Mucosa of descending colon (tissue), 3 donors: ENCODE data around the gene CAVIN1. TPM values are rescaled to one million over a fixed set of nuclear protein-coding genes. Genes with fewer than 3 reads are reported as not detected.
"Not testable (repeated sequence)": the region's sequence is repeated elsewhere in the genome, so short reads cannot be mapped to it uniquely, and the experiment has no call there.

Experiments
- ATAC-seq: fragments of 200-7000 bp; cut with Tn5 transposase; one replicate; pipeline ENCODE4 v1.9.1; 2020; ENCODE audit warnings: mild to moderate bottlenecking, moderate library complexity
- DNase-seq, 3 donors: peaks; one replicate each; pipeline ENCODE4 v3.0.0-alpha.2; 2020
- H3K36me3 ChIP-seq: fragments of 200-600 bp; one replicate; pipeline ENCODE4 v1.8.0; 2021; ENCODE audit warnings: low read depth, mild to moderate bottlenecking
- H3K4me1 ChIP-seq: fragments of 200-600 bp; one replicate; pipeline ENCODE4 v1.8.0; 2021; ENCODE audit warnings: low read depth, mild to moderate bottlenecking
- H3K4me3 ChIP-seq: fragments of 200-600 bp; one replicate; pipeline ENCODE4 v1.8.0; 2021; ENCODE audit warnings: mild to moderate bottlenecking
- H3K9me3 ChIP-seq: fragments of 200-600 bp; one replicate; pipeline ENCODE4 v1.8.0; 2021; ENCODE audit warnings: mild to moderate bottlenecking
- intact Hi-C, 2 donors: fragments of 100-400 bp; cut with DNase I in 1 of 2; cut with micrococcal nuclease in 1 of 2; formaldehyde crosslinking; loops; one replicate each; pipeline versions ENCODE4 v1.11.0 to v1.11.1; 2022; cut with DNase I, micrococcal nuclease
- total RNA-seq, 3 donors: library from RNA; stranded (reverse); fragmentation: NEBNext Ultra II Directional in 2 of 3; extraction: Animal tissue kit (Norgen Biotek cat#: 25700) in 2 of 3; gene quantifications; one replicate each; pipeline versions ENCODE4 v1.2.1 to v1.2.4, GENCODE V29; 2021 to 2023
- TF ChIP-seq, protein P1 (sequence below): fragments of 200-600 bp; IDR thresholded peaks from one replicate; pipeline ENCODE4 v1.8.0; 2022; ENCODE audit warnings: antibody characterized with exemption, mild to moderate bottlenecking
- donor health status: DM: no; HTN: no; CAD: no; lungs with moderate emphysema.
- donor health status: DM: no; HTN: no; CAD: no.
- donor health status: DM: no; HTN: yes; CAD: no.

Gene CAVIN1
- total RNA-seq, 3 donors from 2014 or later, result 19.3 to 246 (median 52.4) TPM

DNA sequence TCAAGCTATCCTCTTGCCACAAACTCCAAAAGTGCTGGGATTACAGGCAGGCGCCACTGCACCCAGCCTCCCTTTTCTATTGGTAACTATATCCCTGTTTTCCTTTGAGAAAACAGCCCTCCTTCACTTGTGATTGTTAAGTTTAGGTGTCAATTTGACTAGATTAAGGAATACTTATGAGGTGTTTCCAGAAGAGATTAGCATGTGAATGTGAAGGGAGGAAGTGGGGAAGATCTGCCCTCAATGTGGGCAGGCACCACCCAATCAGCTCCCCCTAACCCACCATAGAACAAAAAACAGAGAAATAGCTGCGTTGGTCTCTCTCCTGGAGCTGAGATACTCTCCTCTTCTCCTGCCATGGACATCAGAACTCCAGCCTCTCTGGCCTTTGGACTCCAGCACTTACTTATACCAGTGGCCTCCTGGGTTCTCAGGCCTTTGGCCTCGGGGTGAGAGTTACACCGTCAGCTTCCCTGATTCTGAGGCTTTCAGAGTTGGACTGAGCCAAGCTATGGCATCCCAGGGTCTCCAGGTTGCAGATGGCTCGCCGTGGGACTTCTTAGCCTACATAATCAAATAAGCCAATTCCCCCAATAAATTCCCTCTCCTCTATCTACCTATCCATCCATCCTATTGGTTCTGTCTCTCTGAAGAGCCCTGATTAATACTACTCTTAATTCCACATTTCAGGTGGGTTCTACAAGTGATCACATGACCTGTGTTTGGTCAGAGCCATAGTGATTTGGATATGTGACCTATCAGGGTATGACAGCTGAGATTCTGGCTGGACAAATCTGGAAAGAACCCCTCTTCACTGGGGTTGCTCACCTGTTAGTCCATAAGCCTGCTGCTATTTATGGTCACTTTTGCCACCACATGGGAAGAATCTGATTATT, 22.9 kb downstream of the CAVIN1 start:
- no peaks in the 10 kb centered on the region for H3K9me3 ChIP-seq
- intact Hi-C loops, result no loop called here
- peak in 1 of 3 donors; percentile 27 for DNase-seq
- TF ChIP-seq, protein P1, sequence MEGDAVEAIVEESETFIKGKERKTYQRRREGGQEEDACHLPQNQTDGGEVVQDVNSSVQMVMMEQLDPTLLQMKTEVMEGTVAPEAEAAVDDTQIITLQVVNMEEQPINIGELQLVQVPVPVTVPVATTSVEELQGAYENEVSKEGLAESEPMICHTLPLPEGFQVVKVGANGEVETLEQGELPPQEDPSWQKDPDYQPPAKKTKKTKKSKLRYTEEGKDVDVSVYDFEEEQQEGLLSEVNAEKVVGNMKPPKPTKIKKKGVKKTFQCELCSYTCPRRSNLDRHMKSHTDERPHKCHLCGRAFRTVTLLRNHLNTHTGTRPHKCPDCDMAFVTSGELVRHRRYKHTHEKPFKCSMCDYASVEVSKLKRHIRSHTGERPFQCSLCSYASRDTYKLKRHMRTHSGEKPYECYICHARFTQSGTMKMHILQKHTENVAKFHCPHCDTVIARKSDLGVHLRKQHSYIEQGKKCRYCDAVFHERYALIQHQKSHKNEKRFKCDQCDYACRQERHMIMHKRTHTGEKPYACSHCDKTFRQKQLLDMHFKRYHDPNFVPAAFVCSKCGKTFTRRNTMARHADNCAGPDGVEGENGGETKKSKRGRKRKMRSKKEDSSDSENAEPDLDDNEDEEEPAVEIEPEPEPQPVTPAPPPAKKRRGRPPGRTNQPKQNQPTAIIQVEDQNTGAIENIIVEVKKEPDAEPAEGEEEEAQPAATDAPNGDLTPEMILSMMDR, result no peak
- H3K4me1 ChIP-seq, result peaks cover 10% of the 10 kb centered on the region
- ATAC-seq, result peak; percentile 33
- H3K36me3 ChIP-seq, result no peaks in the 10 kb centered on the region
- H3K4me3 ChIP-seq, result no peak overlapping the region

DNA sequence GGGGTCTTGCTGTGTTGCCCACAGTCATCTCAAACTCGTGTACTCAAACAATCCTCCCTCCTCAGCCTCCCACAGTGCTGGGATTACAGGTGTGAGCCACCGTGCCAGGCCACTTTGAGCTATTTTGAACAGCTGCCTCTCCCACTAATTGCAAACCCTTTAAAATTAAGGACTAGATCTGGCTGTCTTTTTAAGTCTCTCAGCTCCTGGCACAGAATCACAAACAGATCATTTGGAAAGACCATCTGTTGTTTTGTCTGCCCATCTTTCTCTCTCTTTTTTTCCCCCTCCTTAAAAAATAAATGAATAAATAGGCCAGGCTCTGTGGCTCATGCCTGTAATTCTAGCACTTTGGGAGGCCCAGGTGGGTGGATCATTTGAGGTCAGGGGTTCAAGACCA, 23.9 kb downstream of the CAVIN1 start:
- no peaks in the 10 kb centered on the region for H3K36me3 ChIP-seq
- no peak for DNase-seq
- no peaks in the 10 kb centered on the region for H3K9me3 ChIP-seq
- ATAC-seq, result no peak
- no peak overlapping the region for H3K4me3 ChIP-seq
- intact Hi-C loops, result no loop called here
- peaks cover 10% of the 10 kb centered on the region for H3K4me1 ChIP-seq
- TF ChIP-seq, protein P1, result no peak

DNA sequence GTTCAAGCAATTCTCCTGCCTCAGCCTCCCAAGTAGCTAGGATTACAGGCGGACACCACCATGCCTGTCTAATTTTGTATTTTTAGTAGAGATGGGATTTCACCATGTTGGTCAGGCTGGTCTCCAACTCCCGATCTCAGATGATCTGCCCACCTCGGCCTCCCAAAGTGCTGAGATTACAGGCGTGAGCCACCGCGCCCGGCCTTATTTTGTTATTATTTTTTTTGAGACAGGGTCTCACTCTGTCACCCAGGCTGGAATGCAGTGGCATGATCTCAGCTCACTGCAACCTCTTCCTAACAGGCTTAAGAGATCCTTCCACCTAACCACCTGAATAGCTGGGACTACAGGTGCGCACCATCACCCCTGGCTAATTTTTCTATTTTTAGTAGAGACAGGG, 27.5 kb downstream of the CAVIN1 start:
- H3K36me3 ChIP-seq, ATAC-seq, H3K9me3 ChIP-seq, H3K4me1 ChIP-seq, intact Hi-C loops, H3K4me3 ChIP-seq, DNase-seq: not testable (repeated sequence)

DNA sequence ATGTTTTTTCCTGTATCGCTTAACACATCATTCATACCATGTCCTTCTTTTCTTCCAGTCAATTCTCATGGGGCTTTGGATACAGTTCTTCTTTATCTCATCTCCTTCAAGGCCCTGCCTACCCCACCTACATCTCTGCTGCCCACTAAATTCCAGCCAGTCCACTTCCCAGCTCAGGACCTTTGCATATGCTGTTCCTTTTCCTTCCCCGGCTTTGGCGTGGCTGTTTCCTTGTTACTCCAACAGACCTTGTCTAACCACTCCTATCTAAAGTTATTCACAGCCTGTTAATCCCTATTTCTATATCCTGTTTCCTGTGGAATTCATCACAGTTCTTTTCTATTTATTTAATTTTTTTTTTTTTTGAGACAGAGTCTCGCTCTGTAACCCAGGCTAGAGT, 28.2 kb downstream of the CAVIN1 start:
- DNase-seq (no peak), ATAC-seq (peak; percentile 72)
- intact Hi-C loops, result no loop called here
- Histone ChIP-seq H3K36me3 (no peaks in the 10 kb centered on the region), H3K9me3 (no peaks in the 10 kb centered on the region), H3K4me1 (no peaks in the 10 kb centered on the region), H3K4me3 (no peak overlapping the region)
- TF ChIP-seq, protein P1, result no peak

DNA sequence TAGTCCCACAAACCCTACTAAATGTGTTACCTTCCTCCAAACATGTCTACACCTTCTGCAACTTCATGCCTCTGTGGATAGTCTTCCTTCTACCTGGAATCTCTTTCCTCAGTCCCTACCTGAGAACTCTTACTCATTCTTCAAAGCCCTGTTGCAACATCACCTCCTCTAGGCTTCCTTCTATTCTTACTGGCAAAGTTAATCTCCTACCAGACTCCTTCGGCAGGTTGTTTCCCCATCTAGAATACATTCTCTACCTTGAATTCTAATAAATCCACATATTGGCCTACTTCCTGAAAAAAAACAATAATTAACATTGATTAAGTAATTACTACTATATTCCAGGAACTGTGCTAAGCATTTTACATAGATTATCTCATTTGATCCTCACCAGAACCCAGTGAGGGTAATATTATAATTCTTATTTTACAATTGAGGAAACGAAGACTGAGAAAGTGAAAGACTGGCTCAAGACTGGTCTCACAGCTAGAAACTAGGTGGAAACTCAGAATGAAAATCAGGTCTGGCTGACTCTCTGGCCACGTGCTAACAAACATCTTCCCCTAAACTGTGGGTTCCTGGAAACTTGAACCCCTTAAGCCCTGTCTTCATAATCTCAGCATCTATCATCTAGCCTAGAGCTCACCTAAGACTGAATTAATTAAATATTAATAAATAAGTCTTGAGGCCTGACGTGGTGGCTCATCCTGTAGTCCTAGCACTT, 30.2 kb downstream of the CAVIN1 start:
- Histone ChIP-seq H3K9me3 (no peaks in the 10 kb centered on the region), H3K4me1 (peaks cover 5% of the 10 kb centered on the region), H3K4me3 (no peak overlapping the region), H3K36me3 (peaks cover 4% of the 10 kb centered on the region)
- intact Hi-C loops, result no loop called here
- TF ChIP-seq, protein P1, result no peak
- DNase-seq (no peak), ATAC-seq (no peak)

DNA sequence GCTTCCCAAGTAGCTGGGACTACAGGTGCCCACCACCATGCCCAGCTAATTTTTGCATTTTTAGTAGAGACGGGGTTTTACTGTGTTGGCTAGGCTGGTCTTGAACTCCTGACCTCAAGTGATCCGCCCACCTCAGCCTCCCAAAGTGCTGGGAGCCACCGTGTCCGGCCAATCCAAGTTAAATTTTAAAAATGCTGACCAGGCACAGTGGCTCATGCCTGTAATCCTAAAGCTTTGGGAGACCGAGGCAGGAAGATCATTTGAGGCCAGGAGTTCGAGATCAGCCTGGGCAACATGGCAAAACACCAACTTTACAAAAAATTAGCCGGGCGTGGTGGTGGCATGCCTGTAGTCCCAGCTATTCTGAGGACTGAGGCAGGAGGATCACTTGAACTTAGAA, 31.6 kb downstream of the CAVIN1 start:
- H3K9me3 ChIP-seq, H3K4me3 ChIP-seq, H3K36me3 ChIP-seq, DNase-seq, intact Hi-C loops, ATAC-seq: not testable (repeated sequence)
- peaks cover 14% of the 10 kb centered on the region for H3K4me1 ChIP-seq
